ENCODE data around the gene PRCP.
"Not testable (repeated sequence)": the region's sequence is repeated elsewhere in the genome, so short reads cannot be mapped to it uniquely, and the experiment has no call there.

Gene PRCP

GRCh38 chr11:82900277-82901164, at the start of gene PRCP:
PRCP (minus strand) TSS chr11:82900430; CDS start chr11:82900402, 28 bp downstream.
- H3K4me3 ChIP-seq (ENCODE audit: control insufficient read depth, low read depth, low read length) = peak within 1 kb of the TSS; percentile 84
- DNase-seq (ENCODE audit: low read depth) = peak; percentile 57

DNA sequence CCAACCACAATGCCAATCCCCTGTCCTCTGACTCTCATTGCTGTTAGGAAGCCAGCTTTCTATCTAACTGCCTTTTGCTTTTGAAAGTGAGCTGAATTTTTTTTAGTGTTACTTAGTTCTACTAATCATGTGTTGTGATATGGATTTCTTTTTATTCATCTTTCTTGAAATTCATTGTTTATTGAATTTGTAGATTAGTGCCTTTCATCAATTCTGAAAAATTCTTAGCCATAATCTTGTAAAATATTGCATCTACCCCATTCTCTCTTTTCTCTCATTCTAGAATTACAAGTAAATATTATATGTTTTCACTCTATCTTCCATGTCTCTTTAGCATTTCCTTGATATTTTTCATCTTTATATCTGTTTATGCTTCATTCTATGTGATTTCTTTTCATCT, 49.1 kb upstream of the PRCP start:
- TF ChIP-seq, protein P1, sequence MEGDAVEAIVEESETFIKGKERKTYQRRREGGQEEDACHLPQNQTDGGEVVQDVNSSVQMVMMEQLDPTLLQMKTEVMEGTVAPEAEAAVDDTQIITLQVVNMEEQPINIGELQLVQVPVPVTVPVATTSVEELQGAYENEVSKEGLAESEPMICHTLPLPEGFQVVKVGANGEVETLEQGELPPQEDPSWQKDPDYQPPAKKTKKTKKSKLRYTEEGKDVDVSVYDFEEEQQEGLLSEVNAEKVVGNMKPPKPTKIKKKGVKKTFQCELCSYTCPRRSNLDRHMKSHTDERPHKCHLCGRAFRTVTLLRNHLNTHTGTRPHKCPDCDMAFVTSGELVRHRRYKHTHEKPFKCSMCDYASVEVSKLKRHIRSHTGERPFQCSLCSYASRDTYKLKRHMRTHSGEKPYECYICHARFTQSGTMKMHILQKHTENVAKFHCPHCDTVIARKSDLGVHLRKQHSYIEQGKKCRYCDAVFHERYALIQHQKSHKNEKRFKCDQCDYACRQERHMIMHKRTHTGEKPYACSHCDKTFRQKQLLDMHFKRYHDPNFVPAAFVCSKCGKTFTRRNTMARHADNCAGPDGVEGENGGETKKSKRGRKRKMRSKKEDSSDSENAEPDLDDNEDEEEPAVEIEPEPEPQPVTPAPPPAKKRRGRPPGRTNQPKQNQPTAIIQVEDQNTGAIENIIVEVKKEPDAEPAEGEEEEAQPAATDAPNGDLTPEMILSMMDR (IDR thresholded peaks at IDR 0.05; ENCODE audit: control insufficient read depth, insufficient read depth, low read depth, low read length, missing control alignments) = no peak
- DNase-seq (ENCODE audit: low read depth) = no peak
- H3K4me3 ChIP-seq (ENCODE audit: control insufficient read depth, low read depth, low read length) = no peak overlapping the region

More at GRCh38 chr11:82900277-82901164, at the start of gene PRCP:
- TF ChIP-seq, protein P1 (IDR thresholded peaks at IDR 0.05; ENCODE audit: control insufficient read depth, insufficient read depth, low read depth, low read length, missing control alignments) = peak; percentile 13

DNA sequence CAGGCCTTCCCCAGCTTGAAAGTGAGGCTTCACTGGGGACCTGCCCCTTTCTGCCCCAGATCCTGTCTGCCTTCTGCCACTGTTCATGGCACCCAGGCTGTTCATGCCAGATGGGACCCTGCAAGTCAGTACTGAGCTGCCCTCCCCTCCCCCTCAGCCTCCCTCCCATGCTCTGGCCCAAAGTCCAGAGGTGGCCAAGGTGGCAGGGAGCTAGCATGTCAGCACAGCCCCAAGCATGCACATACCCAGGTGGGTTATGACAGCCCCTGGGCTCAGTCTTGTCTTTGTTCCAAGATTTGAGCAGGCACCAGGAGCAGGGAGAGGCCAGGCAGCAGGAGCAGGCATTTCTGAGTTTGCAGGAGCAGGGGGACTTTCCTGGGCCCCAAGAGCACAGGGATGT, 45.5 kb upstream of the PRCP start:
- DNase-seq (ENCODE audit: low read depth) = no peak
- no peak overlapping the region for H3K4me3 ChIP-seq (ENCODE audit: control insufficient read depth, low read depth, low read length)
- TF ChIP-seq, protein P1 (IDR thresholded peaks at IDR 0.05; ENCODE audit: control insufficient read depth, insufficient read depth, low read depth, low read length, missing control alignments) = no peak

GRCh38 chr11:82945041-82945440, 44.8 kb upstream of the PRCP start:
- not testable (repeated sequence) for H3K4me3 ChIP-seq (ENCODE audit: control insufficient read depth, low read depth, low read length); DNase-seq (ENCODE audit: low read depth)

- DNase-seq (ENCODE audit: low read depth) = no peak
- H3K4me3 ChIP-seq (ENCODE audit: control insufficient read depth, low read depth, low read length) = no peak overlapping the region
- TF ChIP-seq, protein P1 (IDR thresholded peaks at IDR 0.05; ENCODE audit: control insufficient read depth, insufficient read depth, low read depth, low read length, missing control alignments) = no peak
Observed at GRCh38 chr11:82944198-82944597, 44.0 kb upstream of the PRCP start.

DNA sequence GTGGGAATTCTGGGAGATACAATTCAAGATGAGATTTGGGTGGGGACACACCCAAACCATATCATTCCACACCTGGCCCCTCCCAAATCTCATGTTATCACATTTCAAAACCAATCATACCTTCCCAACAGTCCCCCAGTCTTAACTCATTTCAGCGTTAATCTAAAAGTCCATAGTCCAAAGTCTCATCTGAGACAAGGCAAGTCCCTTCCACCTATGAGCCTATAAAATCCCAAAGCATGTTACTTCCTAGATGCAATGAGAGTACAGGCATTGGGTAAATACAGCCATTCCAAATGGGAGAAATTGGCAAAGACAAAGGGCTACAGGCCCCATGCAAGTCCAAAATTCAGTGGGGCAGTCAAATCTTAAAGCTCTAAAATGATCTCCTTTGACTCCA, 43.2 kb upstream of the PRCP start:
- DNase-seq (ENCODE audit: low read depth); H3K4me3 ChIP-seq (ENCODE audit: control insufficient read depth, low read depth, low read length): not testable (repeated sequence)

DNA sequence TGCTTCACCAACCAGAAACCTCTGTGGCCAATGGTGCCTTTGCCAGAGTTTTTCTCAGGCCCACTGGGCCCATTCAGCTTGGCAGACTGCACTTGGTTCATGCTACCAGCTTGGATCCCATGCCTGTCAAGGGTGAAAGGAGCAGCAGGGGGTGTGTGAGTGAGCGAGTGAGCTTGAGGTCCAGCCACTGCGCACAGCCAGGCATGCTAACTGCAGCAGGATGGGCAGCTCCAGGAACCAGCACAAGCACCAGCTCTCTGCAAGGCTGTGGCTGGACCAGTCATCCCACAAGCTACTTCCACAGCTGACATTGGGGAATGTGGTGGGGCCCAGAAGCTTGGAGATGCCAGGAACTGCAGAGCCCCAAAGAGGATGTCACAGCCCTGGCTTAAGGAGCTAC, 42.1 kb upstream of the PRCP start:
- TF ChIP-seq, protein P1 (IDR thresholded peaks at IDR 0.05; ENCODE audit: control insufficient read depth, insufficient read depth, low read depth, low read length, missing control alignments) = no peak
- DNase-seq (ENCODE audit: low read depth) = no peak
- no peak overlapping the region for H3K4me3 ChIP-seq (ENCODE audit: control insufficient read depth, low read depth, low read length)

Measured in AG09309 (cell line).